AG09319 (cell line): ENCODE results near the gene ARHGEF4.

Experiments
- DNase-seq: peaks from one replicate; pipeline ENCODE4 v3.0.0-alpha.2; 2010; ENCODE audit warnings: low read depth; ENCODE audit errors: extremely low read depth
- TF ChIP-seq, protein P1 (sequence below): IDR thresholded peaks from 2 replicates; pipeline ENCODE4 v1.5.1; 2011; ENCODE audit warnings: low read depth, mild to moderate bottlenecking, inconsistent platforms, low read length, moderate library complexity

ARHGEF4 gene

DNA sequence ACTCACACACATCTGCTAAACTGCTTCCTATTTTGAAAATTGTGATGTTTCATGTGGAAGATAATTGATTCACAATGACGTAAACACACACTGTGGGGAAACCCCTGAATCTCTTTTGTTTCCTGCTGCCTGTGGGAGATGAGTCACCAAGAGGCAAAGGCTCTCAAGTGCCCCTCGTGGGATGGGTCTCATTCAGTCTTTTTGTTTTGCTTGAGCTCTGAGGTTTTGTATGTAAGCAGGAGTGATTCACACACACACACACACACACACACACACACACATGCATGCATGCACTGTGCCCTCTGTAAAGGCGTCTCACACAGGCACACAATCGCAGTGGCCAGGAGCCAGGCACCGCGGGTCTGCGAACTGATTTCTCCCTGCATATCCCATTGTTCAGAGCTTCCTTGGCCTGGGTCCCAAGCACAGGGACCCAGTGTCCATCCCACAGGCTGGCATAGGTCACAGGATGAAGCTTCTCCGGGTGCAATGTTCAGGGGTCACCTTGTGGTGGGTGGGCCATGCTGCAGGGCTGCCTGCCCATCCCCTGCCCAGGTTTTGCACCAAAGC, 12.1 kb upstream of the ARHGEF4 start:
- peak; percentile 20 for DNase-seq
- TF ChIP-seq, protein P1, sequence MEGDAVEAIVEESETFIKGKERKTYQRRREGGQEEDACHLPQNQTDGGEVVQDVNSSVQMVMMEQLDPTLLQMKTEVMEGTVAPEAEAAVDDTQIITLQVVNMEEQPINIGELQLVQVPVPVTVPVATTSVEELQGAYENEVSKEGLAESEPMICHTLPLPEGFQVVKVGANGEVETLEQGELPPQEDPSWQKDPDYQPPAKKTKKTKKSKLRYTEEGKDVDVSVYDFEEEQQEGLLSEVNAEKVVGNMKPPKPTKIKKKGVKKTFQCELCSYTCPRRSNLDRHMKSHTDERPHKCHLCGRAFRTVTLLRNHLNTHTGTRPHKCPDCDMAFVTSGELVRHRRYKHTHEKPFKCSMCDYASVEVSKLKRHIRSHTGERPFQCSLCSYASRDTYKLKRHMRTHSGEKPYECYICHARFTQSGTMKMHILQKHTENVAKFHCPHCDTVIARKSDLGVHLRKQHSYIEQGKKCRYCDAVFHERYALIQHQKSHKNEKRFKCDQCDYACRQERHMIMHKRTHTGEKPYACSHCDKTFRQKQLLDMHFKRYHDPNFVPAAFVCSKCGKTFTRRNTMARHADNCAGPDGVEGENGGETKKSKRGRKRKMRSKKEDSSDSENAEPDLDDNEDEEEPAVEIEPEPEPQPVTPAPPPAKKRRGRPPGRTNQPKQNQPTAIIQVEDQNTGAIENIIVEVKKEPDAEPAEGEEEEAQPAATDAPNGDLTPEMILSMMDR, result no peak

DNA sequence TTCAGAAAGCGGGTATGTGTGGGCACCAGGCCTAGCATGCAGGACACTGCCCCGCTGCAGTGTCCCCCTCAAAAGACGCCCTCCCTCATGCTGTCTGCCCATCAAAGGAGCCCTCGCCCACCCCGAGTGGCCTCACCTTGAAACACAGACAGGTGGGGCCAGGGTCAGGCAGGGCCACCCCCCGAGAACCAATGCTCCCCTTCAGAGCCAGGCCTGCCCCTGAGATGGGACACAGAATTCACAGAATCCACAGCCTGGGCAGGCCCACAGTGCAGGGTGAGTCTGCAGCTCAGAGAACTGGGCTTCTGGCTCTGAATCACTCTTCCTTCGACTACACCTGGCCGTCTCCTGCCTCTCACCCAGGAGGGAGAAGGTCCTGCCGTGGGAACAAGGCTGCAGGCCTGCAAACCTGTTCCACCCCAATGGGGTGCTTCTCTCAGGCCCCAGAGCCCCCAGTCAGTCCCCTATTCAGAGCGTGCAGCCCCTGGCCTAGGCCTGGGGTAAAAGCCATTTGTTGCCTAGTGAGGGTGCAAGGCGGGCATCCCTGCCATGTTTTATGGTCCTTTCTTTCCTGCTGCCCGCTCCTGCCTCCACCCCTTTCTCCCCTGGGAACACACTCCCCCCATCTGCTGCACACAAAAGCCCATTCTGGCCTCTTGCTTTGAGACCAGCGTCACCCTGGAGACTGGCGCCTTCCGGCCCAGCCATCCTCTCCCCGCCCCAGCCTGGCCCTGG, 11.3 kb upstream of the ARHGEF4 start:
- DNase-seq, result no peak
- TF ChIP-seq, protein P1, result no peak

DNA sequence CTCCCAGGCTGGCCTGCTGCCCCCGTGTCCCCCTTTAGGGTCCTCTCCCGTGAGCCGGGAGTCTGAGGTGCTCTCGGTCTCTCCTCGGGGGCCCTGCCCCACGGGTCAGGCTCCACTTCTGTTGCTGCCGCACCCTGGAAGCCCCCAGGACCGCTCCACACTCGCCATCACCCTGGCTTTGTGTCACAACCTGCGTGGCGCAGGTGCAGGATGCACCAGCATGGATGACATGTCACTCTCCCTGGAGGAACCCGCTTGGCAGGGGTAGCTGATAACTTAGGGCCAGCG, 10.8 kb upstream of the ARHGEF4 start:
- no peak for DNase-seq
- TF ChIP-seq, protein P1, result no peak

DNA sequence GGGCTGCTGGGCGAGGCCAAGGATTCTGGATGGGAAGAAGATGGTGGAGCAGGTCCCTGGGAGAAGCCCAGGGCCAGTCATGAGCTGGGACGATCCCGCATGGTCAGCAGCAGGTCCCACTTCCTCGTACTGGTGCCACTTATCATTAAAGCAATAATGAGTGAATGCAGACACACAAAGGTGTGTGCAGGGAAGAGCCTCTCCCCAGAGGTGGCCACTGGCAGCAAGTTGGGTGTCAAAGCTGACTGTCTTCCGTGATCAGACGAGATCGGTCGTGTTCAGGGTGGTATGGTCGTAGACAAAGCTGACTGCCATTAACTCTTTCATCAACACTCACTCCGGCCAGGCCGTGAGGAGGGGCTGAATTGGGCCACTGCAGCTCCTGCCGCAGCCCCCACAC, 10.3 kb upstream of the ARHGEF4 start:
- TF ChIP-seq, protein P1, result no peak
- no peak for DNase-seq

DNA sequence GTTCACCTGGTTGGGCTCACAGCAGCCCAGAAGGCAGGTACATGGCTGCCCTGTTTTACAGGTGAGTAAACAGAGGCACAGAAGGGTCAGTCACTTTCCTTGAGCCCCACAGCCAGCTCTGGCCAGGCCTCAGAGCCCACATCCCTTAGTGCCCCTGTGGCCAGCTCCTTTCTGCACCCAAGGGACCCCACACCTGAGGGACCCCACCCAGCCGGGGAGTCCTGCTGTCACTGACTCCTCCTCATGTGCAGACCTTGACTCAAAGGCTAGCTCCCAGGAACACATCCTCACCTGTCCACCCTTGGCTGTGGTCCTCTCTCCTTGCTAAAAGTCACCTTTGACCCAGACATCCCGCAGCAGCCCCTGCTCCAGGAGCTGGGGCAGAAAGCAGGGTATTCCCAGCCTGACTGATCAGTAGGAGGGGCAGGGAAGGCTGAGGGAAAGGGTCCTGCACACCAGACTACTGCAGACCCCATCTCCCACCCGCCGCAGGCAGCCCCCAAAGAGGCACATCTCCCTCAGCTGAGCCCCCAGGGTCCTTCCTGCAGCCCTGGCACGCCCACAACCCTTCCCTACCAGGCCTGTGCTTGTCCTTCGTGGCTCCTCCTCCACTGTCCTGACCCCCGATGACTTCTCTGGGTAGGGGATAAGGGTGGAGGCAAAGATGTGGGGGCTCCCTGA, 9.8 kb upstream of the ARHGEF4 start:
- DNase-seq, result no peak
- TF ChIP-seq, protein P1, result no peak

DNA sequence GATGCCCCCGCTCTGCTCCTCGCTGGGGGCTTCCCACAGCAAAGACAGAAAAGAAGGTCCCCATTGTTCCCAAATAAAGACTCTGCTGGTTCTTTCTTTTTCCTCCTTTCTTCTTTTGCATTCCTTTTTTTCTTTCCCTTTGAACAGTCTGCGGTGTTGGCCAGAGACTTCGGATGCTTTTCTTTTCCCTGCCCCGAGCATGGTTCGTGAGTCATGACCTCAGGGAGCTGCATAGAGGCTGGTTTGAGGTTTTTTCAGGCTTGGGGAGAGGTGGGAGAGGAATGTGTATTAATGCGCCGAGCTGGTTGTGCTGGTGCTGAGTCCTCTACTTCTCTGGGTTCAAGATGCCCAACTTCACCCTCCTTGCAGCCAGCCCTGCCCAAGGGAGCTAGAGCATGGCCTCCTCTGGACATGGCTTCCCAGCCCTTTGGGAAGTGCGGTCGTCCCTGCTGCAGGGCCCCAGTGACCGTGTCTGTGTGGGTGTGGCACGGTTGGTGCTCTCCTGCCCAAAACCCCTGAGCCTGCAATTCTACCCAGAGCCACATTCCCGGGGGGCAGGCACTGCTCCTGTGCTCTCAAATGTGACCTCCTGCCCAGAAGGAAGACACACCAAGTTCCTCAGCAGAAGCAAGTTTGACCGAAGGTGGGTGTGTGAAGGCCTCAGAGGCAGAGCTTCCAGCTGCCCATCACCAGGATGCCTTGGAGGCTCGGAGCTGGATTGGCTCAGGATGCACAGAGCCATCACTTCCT, 9.0 kb upstream of the ARHGEF4 start:
- TF ChIP-seq, protein P1, result no peak
- no peak for DNase-seq

DNA sequence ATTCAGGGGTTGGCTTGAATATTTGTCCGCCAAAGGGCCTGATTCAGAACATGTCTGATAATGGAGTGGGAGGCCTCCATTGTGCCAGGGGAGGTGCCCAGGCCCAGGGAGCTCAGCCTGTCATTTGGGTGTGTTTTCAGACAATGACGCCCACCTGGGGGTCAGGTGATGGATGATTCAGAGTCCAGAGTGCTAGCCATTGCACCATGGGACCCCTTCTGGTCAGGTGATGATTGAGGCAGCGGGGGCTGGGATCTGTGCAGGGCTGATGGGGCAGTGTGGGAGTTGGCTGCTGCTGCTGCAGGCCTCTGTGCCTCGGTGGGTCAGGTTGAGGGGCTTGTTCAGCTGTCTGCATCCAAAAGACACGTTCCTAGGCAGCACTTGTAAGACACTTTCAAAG, 8.3 kb upstream of the ARHGEF4 start:
- TF ChIP-seq, protein P1, result no peak
- DNase-seq, result no peak
